OCI-M2 (cell line): ENCODE measurements around the gene FRMD1.

Source experiments
- DNase-seq: peaks from one replicate; lab custom pipeline; 2025; ENCODE audit not compliant: unreplicated experiment; lab: John Stamatoyannopoulos, UW

The FRMD1 gene

GRCh38 chr6:168043848-168044415 is 35.1 kb downstream of the FRMD1 start:
- no peak for DNase-seq

- DNase-seq, result no peak
These were observed 35.7 kb downstream of the FRMD1 start for GRCh38 chr6:168043193-168043847.

GRCh38 chr6:168042426-168043192 is 36.4 kb downstream of the FRMD1 start:
- no peak for DNase-seq

GRCh38 chr6:168041928-168042327 is 37.1 kb downstream of the FRMD1 start:
- DNase-seq, result no peak

- DNase-seq, result no peak
These were observed 38.0 kb downstream of the FRMD1 start for GRCh38 chr6:168040856-168041496.

- no peak for DNase-seq
These were observed 39.2 kb downstream of the FRMD1 start for GRCh38 chr6:168039849-168040248.

- DNase-seq, result no peak
These were observed 39.7 kb downstream of the FRMD1 start for GRCh38 chr6:168039301-168039700.

GRCh38 chr6:168038576-168039140 is 40.4 kb downstream of the FRMD1 start:
- DNase-seq, result no peak

GRCh38 chr6:168037856-168038255 is 41.2 kb downstream of the FRMD1 start:
- DNase-seq, result no peak

- DNase-seq, result no peak
These were observed 41.8 kb downstream of the FRMD1 start for GRCh38 chr6:168037242-168037641.

GRCh38 chr6:168035661-168036545 is 43.1 kb downstream of the FRMD1 start:
- no peak for DNase-seq

- no peak for DNase-seq
These were observed 43.8 kb downstream of the FRMD1 start for GRCh38 chr6:168035098-168035660.

- DNase-seq, result no peak
These were observed 44.5 kb downstream of the FRMD1 start for GRCh38 chr6:168034537-168034936.

- DNase-seq, result no peak
These were observed 45.2 kb downstream of the FRMD1 start for GRCh38 chr6:168033791-168034190.

- DNase-seq, result no peak
These were observed 46.8 kb downstream of the FRMD1 start for GRCh38 chr6:168032005-168032760.

GRCh38 chr6:168031411-168031971 is 47.5 kb downstream of the FRMD1 start:
- DNase-seq, result no peak

GRCh38 chr6:168030908-168031307 is 48.1 kb downstream of the FRMD1 start:
- no peak for DNase-seq

- DNase-seq, result no peak
These were observed 48.7 kb downstream of the FRMD1 start for GRCh38 chr6:168030218-168030746.
